Testis (tissue), 2 donors: ENCODE measurements around the gene SELENOP.

Experiments used
- POLR2A ChIP-seq: fragments of 450-650 bp; IDR thresholded peaks from one replicate; pipeline ENCODE4 v1.6.1; 2017; ENCODE audit warnings: antibody characterized with exemption, mild to moderate bottlenecking, moderate library complexity
- TF ChIP-seq, protein P1 (sequence below), 3 experiments: fragments of 450-650 bp in 2 of 3; fragments of 200-600 bp in 1 of 3; sonication (generic) in 1 of 3; IDR thresholded peaks; one replicate each; pipeline ENCODE4 v1.5.1; 2016 to 2019; ENCODE audit warnings: antibody characterized with exemption in 3 of 3, mild to moderate bottlenecking in 2 of 3, moderate library complexity in 1 of 3

DNA sequence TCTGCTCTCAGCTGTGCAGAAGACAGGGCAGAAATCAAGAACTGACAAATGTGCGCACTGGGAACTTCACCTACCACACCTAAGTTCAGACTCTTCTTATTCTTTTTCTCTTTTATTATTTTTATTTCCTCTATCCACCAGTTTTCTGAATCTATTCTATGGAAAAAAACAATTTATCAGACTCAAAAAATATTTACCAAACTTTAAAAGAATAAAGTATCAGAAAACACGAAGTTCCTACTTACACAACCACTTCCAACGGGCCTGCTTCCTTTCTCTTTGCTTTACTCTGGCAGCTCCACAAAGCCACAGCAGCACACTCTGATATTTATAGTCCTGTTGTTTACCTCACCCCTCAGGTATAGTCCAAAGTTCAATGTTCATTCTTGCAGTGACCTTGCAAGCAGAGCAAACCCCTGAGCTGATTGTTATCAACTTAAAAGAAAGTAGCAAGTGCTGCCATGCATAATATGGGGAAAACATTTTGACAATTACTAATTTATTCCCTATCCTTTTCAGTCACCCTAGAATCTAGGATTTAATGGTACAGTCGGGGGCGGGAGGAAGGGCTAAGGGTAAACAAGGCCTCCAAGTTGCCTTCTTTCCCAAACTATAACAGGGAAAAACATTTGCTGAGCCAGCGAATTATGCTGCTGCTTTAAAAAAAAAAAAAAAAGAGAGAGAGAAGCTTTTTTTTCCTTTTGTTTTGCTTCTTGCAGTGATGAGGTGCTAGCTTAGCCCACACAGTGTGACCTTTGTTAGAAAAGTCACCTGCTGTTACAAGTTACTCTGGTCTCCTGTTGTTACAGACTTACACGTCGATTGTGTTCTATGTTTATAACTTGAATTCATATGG lies at the start of gene SELENOP:
- TF ChIP-seq, protein P1, sequence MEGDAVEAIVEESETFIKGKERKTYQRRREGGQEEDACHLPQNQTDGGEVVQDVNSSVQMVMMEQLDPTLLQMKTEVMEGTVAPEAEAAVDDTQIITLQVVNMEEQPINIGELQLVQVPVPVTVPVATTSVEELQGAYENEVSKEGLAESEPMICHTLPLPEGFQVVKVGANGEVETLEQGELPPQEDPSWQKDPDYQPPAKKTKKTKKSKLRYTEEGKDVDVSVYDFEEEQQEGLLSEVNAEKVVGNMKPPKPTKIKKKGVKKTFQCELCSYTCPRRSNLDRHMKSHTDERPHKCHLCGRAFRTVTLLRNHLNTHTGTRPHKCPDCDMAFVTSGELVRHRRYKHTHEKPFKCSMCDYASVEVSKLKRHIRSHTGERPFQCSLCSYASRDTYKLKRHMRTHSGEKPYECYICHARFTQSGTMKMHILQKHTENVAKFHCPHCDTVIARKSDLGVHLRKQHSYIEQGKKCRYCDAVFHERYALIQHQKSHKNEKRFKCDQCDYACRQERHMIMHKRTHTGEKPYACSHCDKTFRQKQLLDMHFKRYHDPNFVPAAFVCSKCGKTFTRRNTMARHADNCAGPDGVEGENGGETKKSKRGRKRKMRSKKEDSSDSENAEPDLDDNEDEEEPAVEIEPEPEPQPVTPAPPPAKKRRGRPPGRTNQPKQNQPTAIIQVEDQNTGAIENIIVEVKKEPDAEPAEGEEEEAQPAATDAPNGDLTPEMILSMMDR (IDR thresholded peaks at IDR 0.05): no peak
- TF ChIP-seq POLR2A: peak; percentile 36
